ENCODE measurements around the gene AHNAK. TPM values are rescaled to one million over a fixed set of nuclear protein-coding genes. Genes with fewer than 3 reads are reported as not detected.

AHNAK gene
- total and polyA plus RNA-seq, 9 donors, result 114 to 699 (median 540) TPM

- Histone ChIP-seq H3K27ac (peak overlapping the region in 1 of 2 donors; percentile 8), H3K9me3 (no peaks in the 10 kb centered on the region), H3K36me3 (no peaks in the 10 kb centered on the region), H3K27me3 (no peaks in the 10 kb centered on the region), H3K4me3 (no peak overlapping the region), H3K4me1 (ENCODE audit: insufficient read depth) (peaks cover 7% of the 10 kb centered on the region)
- intact Hi-C loops (cut with DNase I), result no loop called here
- TF ChIP-seq EP300 (IDR thresholded peaks at IDR 0.05), result no peak
- TF ChIP-seq CTCF (IDR thresholded peaks at IDR 0.05), result no peak
- no peak for TF ChIP-seq POLR2A (IDR thresholded peaks at IDR 0.05)
- DNase-seq, result peak in 1 of 5 donors; percentile 27
- 50 to 67% (median 54%) methylated on average over 14 of the region's 14 CpGs for WGBS, 3 donors
Measured at GRCh38 chr11:62575837-62576236, 29.2 kb upstream of the AHNAK start.

GRCh38 chr11:62575156-62575555 lies 28.6 kb upstream of the AHNAK start:
- Histone ChIP-seq H3K4me3 (peak overlapping the region; percentile 64), H3K9me3 (no peaks in the 10 kb centered on the region), H3K27me3 (no peaks in the 10 kb centered on the region), H3K27ac (peak overlapping the region; percentile 78 to 85), H3K36me3 (no peaks in the 10 kb centered on the region), H3K4me1 (ENCODE audit: insufficient read depth) (peaks cover 7% of the 10 kb centered on the region)
- peak in 3 of 5 donors; percentile 60 to 62 (median 61) for DNase-seq
- intact Hi-C loops (cut with DNase I), result no loop called here
- TF ChIP-seq POLR2A (IDR thresholded peaks at IDR 0.05), result no peak
- 21 to 24% (median 24%) methylated on average over 17 of the region's 17 CpGs for WGBS, 3 donors

GRCh38 chr11:62574363-62575071 lies 27.9 kb upstream of the AHNAK start:
- Histone ChIP-seq H3K4me3 (peak overlapping the region; percentile 64), H3K4me1 (ENCODE audit: insufficient read depth) (peaks cover 7% of the 10 kb centered on the region), H3K27ac (peak overlapping the region; percentile 78 to 85), H3K27me3 (no peaks in the 10 kb centered on the region), H3K36me3 (no peaks in the 10 kb centered on the region), H3K9me3 (no peaks in the 10 kb centered on the region)
- no peak for TF ChIP-seq CTCF (IDR thresholded peaks at IDR 0.05)
- intact Hi-C loops (cut with DNase I), result no loop called here
- peak; percentile 50 to 71 (median 51) for DNase-seq
- WGBS, 3 donors, result 0 to 1% (median 1%) methylated on average over 33 of the region's 33 CpGs

- WGBS, 3 donors, result 1% methylated on average over 46 of the region's 46 CpGs
- Histone ChIP-seq H3K4me1 (ENCODE audit: insufficient read depth) (peaks cover 7% of the 10 kb centered on the region), H3K36me3 (no peaks in the 10 kb centered on the region)
Measured at GRCh38 chr11:62573592-62574362, 27.2 kb upstream of the AHNAK start, which contains the start of gene EEF1G. TSS of gene EEF1G (minus strand) at chr11:62573891. CDS start at chr11:62573842, 49 bp downstream.

GRCh38 chr11:62573006-62573591 lies 26.5 kb upstream of the AHNAK start:
- intact Hi-C loops (cut with DNase I), result no loop called here
- TF ChIP-seq CTCF (IDR thresholded peaks at IDR 0.05) (no peak), POLR2A (IDR thresholded peaks at IDR 0.05) (no peak), EP300 (IDR thresholded peaks at IDR 0.05) (no peak)
- Histone ChIP-seq H3K4me3 (peak overlapping the region; percentile 85), H3K27ac (peak overlapping the region; percentile 38 to 45), H3K4me1 (ENCODE audit: insufficient read depth) (peaks cover 7% of the 10 kb centered on the region), H3K27me3 (no peaks in the 10 kb centered on the region), H3K9me3 (no peaks in the 10 kb centered on the region), H3K36me3 (no peaks in the 10 kb centered on the region)
- no peak for DNase-seq
- 0 to 1% (median 0%) methylated on average over 33 of the region's 33 CpGs for WGBS, 3 donors

More at GRCh38 chr11:62573592-62574362, 27.2 kb upstream of the AHNAK start, which contains the start of gene EEF1G:
- no peaks in the 10 kb centered on the region for H3K27me3 ChIP-seq
- H3K27ac ChIP-seq, result peak within 1 kb of the TSS; percentile 78 to 85
- intact Hi-C loops (cut with DNase I), result no loop called here
- no peak for TF ChIP-seq EP300 (IDR thresholded peaks at IDR 0.05)
- peak; percentile 66 for TF ChIP-seq POLR2A (IDR thresholded peaks at IDR 0.05)
- H3K4me3 ChIP-seq, result peak within 1 kb of the TSS; percentile 85
- no peaks in the 10 kb centered on the region for H3K9me3 ChIP-seq
- peak; percentile 97 to 99 (median 98) for DNase-seq

Measured in ovary (tissue), 9 donors.